Measurements from ENCODE around the gene CNTNAP2.

DNA sequence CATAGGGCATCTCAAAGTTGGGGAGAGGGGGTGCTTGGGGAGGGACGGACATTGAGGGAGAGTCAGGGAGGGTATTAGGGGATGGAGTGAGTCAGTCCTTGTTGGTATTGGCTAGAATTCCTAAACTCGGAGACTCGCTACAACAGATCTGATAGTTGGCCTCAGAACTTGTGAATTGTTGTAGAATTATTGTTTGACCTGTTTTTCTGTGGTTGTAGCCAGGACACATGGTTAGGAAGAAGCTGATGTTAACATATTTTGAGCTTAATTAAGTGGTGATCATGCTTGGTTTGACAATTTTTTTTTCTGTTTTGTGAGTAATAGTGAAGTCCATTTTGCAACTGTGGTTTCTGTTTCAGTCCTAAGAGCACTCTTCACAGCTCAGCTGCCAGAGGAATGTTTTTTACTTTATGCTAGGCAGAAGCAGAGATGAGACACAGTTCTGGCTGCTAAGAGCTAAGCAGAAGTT lies 1283.7 kb downstream of the CNTNAP2 start:
- TF ChIP-seq EZH2 (IDR thresholded peaks at IDR 0.05) (no peak), POLR2AphosphoS5 (IDR thresholded peaks at IDR 0.05; ENCODE audit: borderline replicate concordance, low read depth, low read length) (no peak)
